MM.1S (cell line): Measurements from ENCODE around the gene PLA1A.

ENCODE experiments used
- DNase-seq: peaks from one replicate; pipeline ENCODE4 v3.0.0-alpha.2; 2015
- H2AFZ ChIP-seq: fragments of 300-600 bp; sonication (generic); 2 replicates; pipeline ENCODE4 v1.6.0; 2016; ENCODE audit warnings: antibody characterized with exemption, low read length
- H3F3A ChIP-seq: fragments of 300-600 bp; sonication (generic); 2 replicates; pipeline ENCODE4 v1.6.1; 2016; ENCODE audit warnings: mild to moderate bottlenecking, antibody characterized with exemption, low read length, moderate library complexity, mixed read lengths; ENCODE audit not compliant: insufficient read depth
- H3K27ac ChIP-seq: fragments of 300-600 bp; sonication (generic); 2 replicates; pipeline ENCODE4 v1.5.1; 2016; ENCODE audit warnings: mild to moderate bottlenecking, low read length
- H3K27me3 ChIP-seq: fragments of 300-600 bp; sonication (generic); replicated peaks from 2 replicates; pipeline ENCODE4 v1.6.0; 2016; ENCODE audit warnings: low read length; ENCODE audit not compliant: insufficient read depth
- H3K36me3 ChIP-seq: fragments of 300-600 bp; sonication (generic); replicated peaks from 2 replicates; pipeline ENCODE4 v1.6.1; 2016; ENCODE audit warnings: mild to moderate bottlenecking, low read length, mixed read lengths; ENCODE audit not compliant: insufficient read depth
- H3K4me1 ChIP-seq: fragments of 300-600 bp; sonication (generic); 2 replicates; pipeline ENCODE4 v1.6.1; 2016; ENCODE audit warnings: low read length, mixed read lengths
- H3K4me2 ChIP-seq: fragments of 300-600 bp; sonication (generic); 2 replicates; pipeline ENCODE4 v1.6.0; 2016; ENCODE audit warnings: low read depth, low read length
- H3K4me3 ChIP-seq: fragments of 300-600 bp; sonication (generic); 2 replicates; pipeline ENCODE4 v1.5.1; 2016; ENCODE audit warnings: low read length, mixed read lengths
- H3K79me2 ChIP-seq: fragments of 300-600 bp; sonication (generic); 2 replicates; pipeline ENCODE4 v1.6.1; 2016; ENCODE audit warnings: mixed run types, low read length, mixed read lengths
- H3K9ac ChIP-seq: fragments of 300-600 bp; sonication (generic); 2 replicates; pipeline ENCODE4 v1.6.1; 2016; ENCODE audit warnings: low read length, mixed read lengths
- H3K9me2 ChIP-seq: fragments of 300-600 bp; sonication (generic); replicated peaks from 2 replicates; pipeline ENCODE4 v1.6.1; 2016; ENCODE audit warnings: mild to moderate bottlenecking, low read length, mixed read lengths; ENCODE audit not compliant: insufficient read depth
- H3K9me3 ChIP-seq: fragments of 300-600 bp; sonication (generic); replicated peaks from 2 replicates; pipeline ENCODE4 v1.6.1; 2016; ENCODE audit warnings: mild to moderate bottlenecking, low read length, mixed read lengths; ENCODE audit not compliant: insufficient read depth
- H4K20me1 ChIP-seq: fragments of 300-600 bp; sonication (generic); 2 replicates; pipeline ENCODE4 v1.6.1; 2016; ENCODE audit warnings: mild to moderate bottlenecking, low read length, moderate library complexity, mixed read lengths; ENCODE audit not compliant: insufficient read depth
- CTCF ChIP-seq: fragments of 300-600 bp; sonication (generic); IDR thresholded peaks from 2 replicates; pipeline ENCODE4 v1.5.1; 2016; ENCODE audit warnings: antibody characterized with exemption, low read length, mixed read lengths
- EZH2 ChIP-seq: fragments of 300-600 bp; sonication (generic); optimal IDR thresholded peaks from 2 replicates; pipeline ENCODE3; 2017; ENCODE audit warnings: low read depth, mild to moderate bottlenecking, antibody characterized with exemption, low read length, mixed read lengths
- EZH2phosphoT487 ChIP-seq: fragments of 300-600 bp; sonication (generic); IDR thresholded peaks from 2 replicates; pipeline ENCODE4 v1.6.1; 2018; ENCODE audit warnings: antibody characterized with exemption, low read length

The PLA1A gene

GRCh38 chr3:119596398-119596797, 1.3 kb upstream of the PLA1A start:
- Histone ChIP-seq H2AFZ (no peak overlapping the region), H4K20me1 (no peaks in the 10 kb centered on the region), H3K9ac (no peak overlapping the region), H3K9me3 (no peaks in the 10 kb centered on the region), H3K4me2 (no peak overlapping the region), H3F3A (no peaks in the 10 kb centered on the region), H3K4me3 (no peak overlapping the region), H3K27me3 (no peaks in the 10 kb centered on the region), H3K27ac (no peak overlapping the region), H3K36me3 (no peaks in the 10 kb centered on the region), H3K9me2 (no peaks in the 10 kb centered on the region), H3K79me2 (no peaks in the 10 kb centered on the region), H3K4me1 (peaks cover 9% of the 10 kb centered on the region; the same call in 1 of the 2 replicates)
- TF ChIP-seq EZH2phosphoT487 (no peak), EZH2 (no peak), CTCF (no peak)
- DNase-seq = no peak

GRCh38 chr3:119598410-119599098, 869 bp downstream of the PLA1A start:
- H3K4me1 ChIP-seq = peaks cover 9% of the 10 kb centered on the region; the same call in 1 of the 2 replicates
- no peak overlapping the region for H3K9ac ChIP-seq

GRCh38 chr3:119599558-119600174, 2.0 kb downstream of the PLA1A start:
- TF ChIP-seq CTCF (no peak), EZH2 (no peak), EZH2phosphoT487 (no peak)
- Histone ChIP-seq H3K4me1 (peaks cover 9% of the 10 kb centered on the region; the same call in 1 of the 2 replicates), H4K20me1 (no peaks in the 10 kb centered on the region), H3K4me3 (no peak overlapping the region), H3K36me3 (no peaks in the 10 kb centered on the region), H3F3A (no peaks in the 10 kb centered on the region), H3K9me2 (no peaks in the 10 kb centered on the region), H3K4me2 (no peak overlapping the region), H3K79me2 (no peaks in the 10 kb centered on the region), H3K9me3 (no peaks in the 10 kb centered on the region), H3K27ac (no peak overlapping the region), H3K9ac (no peak overlapping the region), H2AFZ (no peak overlapping the region), H3K27me3 (no peaks in the 10 kb centered on the region)
- DNase-seq = no peak

More at GRCh38 chr3:119598410-119599098, 869 bp downstream of the PLA1A start:
- no peaks in the 10 kb centered on the region for H3K36me3 ChIP-seq
- H4K20me1 ChIP-seq = no peaks in the 10 kb centered on the region
- H2AFZ ChIP-seq = no peak overlapping the region
- no peaks in the 10 kb centered on the region for H3K9me2 ChIP-seq
- no peak for DNase-seq
- H3F3A ChIP-seq = no peaks in the 10 kb centered on the region
- no peak overlapping the region for H3K27ac ChIP-seq
- no peaks in the 10 kb centered on the region for H3K9me3 ChIP-seq
- H3K27me3 ChIP-seq = no peaks in the 10 kb centered on the region
- H3K79me2 ChIP-seq = no peaks in the 10 kb centered on the region
- no peak overlapping the region for H3K4me3 ChIP-seq
- H3K4me2 ChIP-seq = no peak overlapping the region
- TF ChIP-seq EZH2phosphoT487 = no peak
- no peak for TF ChIP-seq CTCF
- TF ChIP-seq EZH2 = no peak
